Cerebellar cortex (tissue), 1 donor: ENCODE results near the gene CCDC175.

Source experiments
- DNase-seq: peaks from one replicate; pipeline ENCODE4 v3.0.0-alpha.2; 2015; ENCODE audit warnings: low spot score

CCDC175 gene

GRCh38 chr14:59482541-59483331, 93.9 kb downstream of the CCDC175 start:
- peak; percentile 49 for DNase-seq

GRCh38 chr14:59481871-59482540, 94.6 kb downstream of the CCDC175 start:
- no peak for DNase-seq

DNA sequence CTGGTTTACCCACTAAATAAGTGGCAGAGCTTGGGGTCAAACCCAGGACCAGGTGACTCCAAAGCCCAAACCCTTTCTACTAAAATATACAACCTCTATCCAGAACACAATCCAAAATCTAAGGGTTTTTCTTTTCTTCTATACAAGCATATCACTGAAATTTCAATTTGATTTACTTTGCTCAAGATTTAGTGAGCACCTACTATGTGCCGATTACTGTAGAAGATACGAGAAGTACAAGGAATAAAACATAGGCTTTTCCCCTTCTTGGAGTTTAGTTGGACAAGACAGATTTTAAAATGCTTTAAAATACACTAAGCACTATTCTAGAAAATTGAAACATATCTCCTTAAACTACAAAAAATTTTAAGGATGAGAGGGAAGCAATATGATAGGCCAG, 95.2 kb downstream of the CCDC175 start:
- no peak for DNase-seq

DNA sequence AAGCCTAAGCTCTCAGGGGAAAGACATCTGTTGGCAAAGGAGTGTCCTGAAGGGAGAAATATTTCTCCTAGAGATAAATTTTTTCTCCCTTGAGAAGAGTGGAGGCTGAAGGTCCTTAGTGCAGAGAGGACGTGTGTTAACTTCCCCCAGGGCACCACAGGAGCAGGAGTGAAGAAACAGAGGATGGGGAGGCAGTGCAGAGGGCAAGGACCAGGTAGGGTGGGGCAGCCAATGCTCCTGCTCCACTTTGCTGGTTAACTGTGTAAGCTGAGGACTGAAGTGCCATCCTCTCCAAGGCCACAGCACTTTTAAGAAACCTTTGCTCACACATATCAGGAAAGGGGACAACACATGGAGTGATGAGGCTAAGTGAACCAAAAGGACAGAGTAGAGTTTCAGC, 96.4 kb downstream of the CCDC175 start:
- no peak for DNase-seq

DNA sequence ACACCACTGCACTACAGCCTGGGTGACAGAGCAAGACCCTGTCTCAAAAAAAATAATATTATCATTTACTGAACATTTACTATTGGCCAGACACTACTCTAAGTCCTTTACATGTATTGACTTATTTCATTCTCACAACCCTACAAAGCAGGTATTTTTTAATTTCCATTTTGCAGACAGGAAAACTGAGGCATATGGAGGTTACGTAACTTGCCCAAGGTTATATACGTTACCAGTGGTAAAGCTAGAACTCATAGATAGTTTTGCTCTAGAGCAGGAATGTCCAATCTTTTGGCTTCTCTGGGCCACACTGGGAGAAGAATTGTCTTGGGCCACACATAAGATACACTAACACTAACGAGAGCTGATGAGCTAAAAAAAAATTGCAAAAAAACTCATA, 98.1 kb downstream of the CCDC175 start:
- no peak for DNase-seq

DNA sequence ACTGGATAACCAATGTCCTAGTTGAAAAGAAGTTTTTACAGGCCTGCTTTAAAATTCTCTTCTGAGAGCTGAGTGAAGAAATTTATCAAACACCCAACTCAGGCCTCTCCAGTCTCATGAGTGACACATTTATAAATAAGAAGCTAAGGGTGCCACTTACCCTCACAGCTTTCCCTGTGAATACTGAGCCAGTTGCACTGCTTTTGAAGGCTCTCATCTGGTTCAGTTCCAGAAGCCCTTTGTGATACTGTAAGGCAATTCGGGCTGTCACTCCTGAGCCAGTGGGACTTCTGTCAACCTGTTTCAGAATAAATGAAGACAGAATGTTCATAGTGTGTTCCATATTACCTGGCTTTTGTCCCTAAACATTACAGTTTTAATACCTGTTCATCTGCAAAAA, 100.9 kb downstream of the CCDC175 start:
- no peak for DNase-seq

GRCh38 chr14:59474172-59474571, 102.4 kb downstream of the CCDC175 start:
- no peak for DNase-seq

- DNase-seq = peak; percentile 46
These were observed 111.1 kb downstream of the CCDC175 start, which contains the start of gene GPR135 for GRCh38 chr14:59465316-59466135. Gene GPR135 (minus strand): TSS chr14:59465380. CDS start chr14:59465226, 154 bp downstream.

DNA sequence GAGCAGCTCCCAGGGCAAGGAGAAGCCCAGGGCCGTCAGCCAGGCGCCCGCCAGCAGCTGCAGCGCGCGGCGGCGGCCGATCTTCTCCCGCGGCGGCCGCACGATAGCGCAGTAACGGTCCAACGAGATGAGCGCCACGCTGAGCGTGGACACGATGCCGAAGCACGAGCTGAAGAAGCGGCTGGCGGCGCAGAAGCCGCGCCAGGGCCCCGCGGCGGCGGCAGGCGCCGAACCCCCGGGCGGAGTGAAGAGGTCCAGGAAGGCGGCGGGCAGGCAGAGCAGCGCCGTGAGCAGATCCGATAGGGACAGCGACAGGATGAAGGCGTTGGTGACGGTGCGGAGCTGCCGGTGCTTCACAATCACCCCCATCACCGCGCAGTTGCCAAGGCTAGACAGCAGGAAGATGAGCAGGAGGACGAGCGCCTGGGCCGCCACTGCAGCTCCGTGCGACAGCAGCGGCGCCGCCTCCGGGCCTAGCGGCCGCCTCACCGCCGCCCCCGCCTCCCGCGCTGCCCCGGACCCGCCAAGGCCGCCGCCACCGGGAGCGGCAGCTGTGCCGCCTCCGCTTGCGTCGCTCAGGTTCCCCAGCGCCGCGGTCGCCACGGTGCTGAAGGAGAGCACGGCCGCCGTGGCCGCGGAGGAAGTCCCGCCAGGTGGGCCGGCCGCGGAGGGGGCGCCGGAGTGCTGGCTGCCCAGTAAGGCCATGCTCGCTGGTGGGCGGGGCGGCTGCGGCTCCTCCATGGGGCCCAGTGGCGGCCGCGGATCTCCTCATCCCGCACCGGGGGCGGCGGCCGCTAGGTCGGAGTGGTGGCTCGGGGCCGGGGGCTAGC, 111.9 kb downstream of the CCDC175 start:
- DNase-seq = peak; percentile 55

DNA sequence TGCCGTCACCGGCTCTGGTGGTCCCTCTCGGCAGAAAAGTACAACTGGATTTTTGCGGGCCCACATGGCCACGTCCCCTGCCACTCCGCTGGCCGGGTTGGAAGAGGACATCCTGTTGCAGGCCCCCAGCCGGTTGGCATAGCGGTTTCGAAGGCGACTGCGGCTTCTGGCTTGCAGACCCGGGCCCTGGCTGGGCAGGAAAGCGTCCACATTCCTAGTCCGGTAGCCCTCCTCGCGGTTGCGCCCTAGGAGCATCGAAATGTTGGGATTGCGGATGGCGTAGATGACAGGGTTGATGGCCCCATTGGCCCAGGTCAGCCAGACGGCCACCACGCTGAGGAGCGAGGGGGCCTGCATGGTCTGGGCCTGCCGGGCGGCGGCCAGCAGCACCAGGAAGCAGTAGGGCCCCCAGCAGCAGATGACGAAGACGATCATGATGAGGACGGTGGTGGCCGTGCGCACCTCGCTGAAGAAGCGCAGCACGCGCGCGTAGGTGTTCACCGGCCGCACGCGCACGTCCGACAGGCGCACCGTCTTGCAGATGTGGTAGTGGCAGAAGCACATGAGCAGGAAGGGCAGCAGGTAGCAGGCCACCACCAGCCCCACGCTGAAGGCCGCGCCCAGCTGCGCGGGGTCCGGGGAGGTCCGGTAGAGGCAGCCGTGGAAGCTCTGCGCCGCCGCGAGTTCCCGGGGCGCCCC, 112.7 kb downstream of the CCDC175 start:
- peak; percentile 26 for DNase-seq

GRCh38 chr14:59461891-59462290, 114.7 kb downstream of the CCDC175 start:
- no peak for DNase-seq

GRCh38 chr14:59460378-59460777, 116.2 kb downstream of the CCDC175 start:
- DNase-seq = no peak

DNA sequence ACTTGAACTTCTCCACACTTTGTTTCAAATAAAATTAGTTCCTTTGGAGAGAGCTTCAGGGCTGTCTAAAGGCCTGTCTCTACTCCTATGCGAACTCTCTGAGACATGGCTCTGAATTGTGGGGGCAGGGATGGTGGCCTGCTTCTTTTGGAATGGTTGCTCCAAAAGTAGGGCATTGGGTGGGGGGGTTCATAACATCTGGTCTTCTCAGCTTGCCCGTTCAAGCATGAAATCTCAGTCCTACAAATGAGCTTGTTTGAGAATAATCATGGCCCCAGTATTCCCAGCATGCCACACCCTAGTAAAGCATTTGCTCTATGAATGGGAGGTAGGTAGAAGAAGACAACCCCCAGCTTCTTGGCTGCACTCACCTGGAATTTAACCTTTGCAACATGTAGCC, 118.1 kb downstream of the CCDC175 start:
- no peak for DNase-seq

- DNase-seq = no peak
These were observed 121.2 kb downstream of the CCDC175 start for GRCh38 chr14:59455411-59455810.
